Measurements from ENCODE around the gene SPARCL1.
"Not testable (repeated sequence)": the region's sequence is repeated elsewhere in the genome, so short reads cannot be mapped to it uniquely, and the experiment has no call there.

Gene SPARCL1

GRCh38 chr4:87442889-87443288 lies 86.3 kb downstream of the SPARCL1 start:
- DNase-seq (ENCODE audit: low read depth), result no peak

DNA sequence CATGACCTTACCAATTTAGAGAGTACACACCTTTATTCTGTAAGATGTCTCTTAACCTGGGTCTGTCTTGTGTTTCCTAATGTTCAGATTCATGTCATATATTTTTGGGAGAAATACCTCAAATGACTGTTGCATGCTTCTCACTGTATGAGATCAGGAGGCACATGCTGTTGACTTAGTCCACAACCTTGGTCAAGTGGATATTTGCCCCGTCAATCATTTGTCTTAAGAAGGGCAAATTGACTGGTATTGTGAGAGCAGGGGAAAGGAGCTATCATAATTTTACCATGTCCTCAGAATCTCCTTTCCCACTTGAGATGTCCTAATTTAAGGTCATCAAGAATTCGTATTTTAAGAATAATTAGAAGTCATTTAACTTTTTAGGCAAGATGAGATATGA lies 95.8 kb downstream of the SPARCL1 start:
- DNase-seq (ENCODE audit: low read depth), result no peak

GRCh38 chr4:87430038-87430437 lies 99.1 kb downstream of the SPARCL1 start:
- DNase-seq (ENCODE audit: low read depth), result no peak

- no peak for DNase-seq (ENCODE audit: low read depth)
Observed at GRCh38 chr4:87428979-87429378, 100.2 kb downstream of the SPARCL1 start.

- DNase-seq (ENCODE audit: low read depth), result no peak
Observed at GRCh38 chr4:87427518-87427868, 101.7 kb downstream of the SPARCL1 start.

DNA sequence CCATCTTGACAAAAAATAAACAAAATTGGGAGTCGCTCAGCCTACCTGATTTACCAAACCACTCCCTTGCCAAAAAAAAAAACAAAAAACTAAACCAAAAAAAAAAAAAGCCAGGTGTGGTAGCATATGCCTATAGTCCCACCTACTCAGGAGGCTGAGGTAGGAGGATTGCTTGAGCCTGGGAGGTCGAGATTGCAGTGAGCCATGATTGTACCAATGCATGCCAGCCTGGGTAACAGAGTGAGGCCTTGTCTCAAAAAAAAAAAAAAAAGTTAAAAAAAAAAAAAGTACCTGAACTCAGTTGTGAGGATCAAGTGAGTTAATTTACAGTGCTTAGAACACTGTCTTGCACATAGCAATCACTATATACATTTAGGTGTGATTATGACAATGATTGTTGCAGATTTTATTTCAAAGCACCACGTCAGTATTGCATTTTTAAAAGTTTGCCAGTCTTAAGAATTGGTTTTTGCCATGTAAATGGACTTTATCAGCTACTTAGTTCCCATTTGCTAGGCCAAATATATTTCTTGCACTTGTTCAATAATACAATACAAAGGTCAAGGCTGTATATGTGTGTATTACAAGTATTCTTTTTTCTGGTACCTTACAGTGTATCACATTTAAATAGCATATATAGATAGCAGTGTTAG lies 102.2 kb downstream of the SPARCL1 start:
- DNase-seq (ENCODE audit: low read depth), result no peak

DNA sequence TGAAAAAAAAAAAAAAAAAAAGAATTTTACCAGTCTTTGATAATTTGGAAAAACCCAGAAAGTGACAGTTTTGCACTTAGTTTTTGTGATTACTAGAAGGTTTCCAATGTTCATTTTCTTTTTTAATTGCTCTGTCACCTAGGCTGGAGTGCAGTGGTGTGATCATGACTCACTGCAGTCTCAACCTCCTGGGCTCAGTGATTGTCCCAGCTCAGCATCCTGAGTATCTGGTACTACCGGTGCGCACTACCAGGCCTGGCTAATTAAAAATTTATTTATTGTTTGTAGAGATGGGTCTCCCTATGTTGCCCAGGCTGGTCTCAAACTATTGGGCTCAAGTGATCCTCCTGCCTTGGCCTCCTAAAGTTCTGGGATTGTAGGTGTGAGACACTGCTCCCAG lies 103.5 kb downstream of the SPARCL1 start:
- no peak for DNase-seq (ENCODE audit: low read depth)

- not testable (repeated sequence) for DNase-seq (ENCODE audit: low read depth)
Observed at GRCh38 chr4:87424099-87424543, 105.1 kb downstream of the SPARCL1 start.
